Germinal center (tissue), 1 donor: Measurements from ENCODE around the gene RMND5B.
A peak's percentile ranks its signal among the peaks of the same experiment; 100 is the strongest.
"Not testable (repeated sequence)": the region's sequence is repeated elsewhere in the genome, so short reads cannot be mapped to it uniquely, and the experiment has no call there.

Experiments
- DNase-seq: peaks from one replicate; pipeline ENCODE4 v3.0.0; 2012; ENCODE audit warnings: mixed read lengths, low spot score

The RMND5B gene, protein sequence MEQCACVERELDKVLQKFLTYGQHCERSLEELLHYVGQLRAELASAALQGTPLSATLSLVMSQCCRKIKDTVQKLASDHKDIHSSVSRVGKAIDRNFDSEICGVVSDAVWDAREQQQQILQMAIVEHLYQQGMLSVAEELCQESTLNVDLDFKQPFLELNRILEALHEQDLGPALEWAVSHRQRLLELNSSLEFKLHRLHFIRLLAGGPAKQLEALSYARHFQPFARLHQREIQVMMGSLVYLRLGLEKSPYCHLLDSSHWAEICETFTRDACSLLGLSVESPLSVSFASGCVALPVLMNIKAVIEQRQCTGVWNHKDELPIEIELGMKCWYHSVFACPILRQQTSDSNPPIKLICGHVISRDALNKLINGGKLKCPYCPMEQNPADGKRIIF

DNA sequence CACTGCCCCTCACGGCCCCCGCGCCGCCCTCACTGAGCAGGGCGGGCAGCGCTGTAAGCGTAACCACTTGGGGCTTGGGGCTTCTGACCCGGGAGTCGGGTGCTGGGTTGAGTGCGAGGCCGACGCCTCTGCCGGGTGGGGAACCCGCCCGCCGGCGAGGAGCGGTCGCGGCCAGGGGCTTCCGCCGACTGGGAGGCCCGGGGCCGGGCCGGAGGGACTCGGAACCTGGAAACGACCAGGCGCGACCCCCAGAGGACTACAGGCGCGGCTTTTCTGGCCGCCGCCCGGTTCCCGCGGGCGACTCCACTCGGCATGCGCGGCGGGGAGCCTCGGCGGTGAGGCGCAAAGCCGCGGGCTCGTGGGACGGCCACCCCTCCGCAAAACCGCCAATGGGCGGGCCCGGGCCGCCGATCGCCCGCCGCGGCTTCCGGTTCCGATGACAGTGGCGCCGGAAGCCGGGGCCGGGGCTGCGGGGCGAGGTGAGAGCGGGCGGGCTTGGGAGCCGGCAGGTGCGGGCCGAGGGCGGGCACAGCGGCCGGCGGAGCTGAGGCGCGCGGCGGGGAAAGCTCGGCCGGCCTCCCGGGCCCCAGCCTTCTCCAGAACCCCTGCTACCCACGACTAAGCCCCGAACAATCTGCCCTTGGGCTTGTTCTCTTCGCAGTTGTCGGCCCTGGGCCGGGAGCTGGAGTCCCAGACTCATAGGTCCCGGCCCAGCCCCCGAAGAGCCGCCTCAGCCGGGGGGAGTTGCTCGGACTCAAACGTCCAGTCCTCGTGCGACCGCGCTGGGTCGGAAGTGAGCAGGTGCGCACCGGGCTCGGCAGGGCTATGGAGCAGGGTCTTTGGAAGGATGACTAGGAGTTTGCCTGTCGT is at the start of gene RMND5B:
RMND5B (plus strand) TSS at position 439 of the 870 bp plus-strand sequence. CDS start 7,106 bp downstream, outside the sequence.
- peak; percentile 91 for DNase-seq

DNA sequence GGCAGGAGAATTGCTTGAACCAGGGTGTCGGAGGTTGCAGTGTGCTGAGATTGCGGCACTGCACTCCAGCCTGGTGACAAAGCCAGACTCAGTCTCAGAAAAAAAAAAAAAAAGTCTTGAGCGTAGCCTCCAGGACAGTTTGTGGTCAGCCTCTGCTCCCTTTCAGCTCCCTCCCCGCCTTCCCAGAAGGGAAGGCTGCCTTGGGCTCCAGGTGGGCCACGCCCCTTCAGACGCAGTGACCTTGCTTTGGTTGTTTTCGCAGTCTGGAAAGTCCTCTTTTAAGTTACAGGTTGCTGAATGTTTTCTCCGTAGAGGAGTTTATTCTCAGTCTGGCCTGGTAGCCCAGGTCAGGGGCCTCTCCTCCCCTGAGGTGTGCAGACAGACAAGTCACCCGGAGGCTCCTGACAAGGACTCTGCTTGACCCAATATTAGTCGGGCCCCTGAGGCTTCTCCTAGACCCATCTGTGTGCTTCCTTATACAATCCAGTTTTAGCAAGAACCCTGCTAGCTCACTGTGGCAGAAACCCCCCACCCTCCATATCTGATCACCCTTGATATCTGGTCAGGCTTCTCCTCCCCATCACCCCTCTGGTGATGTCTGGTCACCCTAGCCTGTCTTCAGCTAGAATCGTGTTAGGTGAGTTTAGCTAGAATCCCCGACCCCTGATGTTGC is 49.1 kb upstream of the RMND5B start:
- no peak for DNase-seq

DNA sequence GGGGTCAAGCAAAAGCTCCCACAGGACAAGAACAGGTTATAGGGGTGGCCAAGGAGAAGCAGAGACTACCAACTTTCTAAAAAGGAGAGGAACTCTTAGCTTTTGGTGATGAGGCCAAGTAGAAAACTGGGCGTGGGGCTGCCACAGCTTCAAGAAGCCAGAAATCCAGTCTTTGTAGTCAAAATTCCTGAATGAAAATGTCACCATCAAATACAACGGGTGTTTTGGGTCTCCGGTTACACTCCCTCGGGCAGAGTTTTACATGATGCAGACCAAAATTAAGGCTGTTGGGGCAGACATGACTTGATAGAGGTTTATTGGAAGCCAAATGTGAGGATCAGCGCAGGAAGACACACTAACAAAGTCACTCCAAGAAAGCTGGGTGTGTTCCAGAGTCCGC is 46.9 kb upstream of the RMND5B start:
- DNase-seq: no peak

DNA sequence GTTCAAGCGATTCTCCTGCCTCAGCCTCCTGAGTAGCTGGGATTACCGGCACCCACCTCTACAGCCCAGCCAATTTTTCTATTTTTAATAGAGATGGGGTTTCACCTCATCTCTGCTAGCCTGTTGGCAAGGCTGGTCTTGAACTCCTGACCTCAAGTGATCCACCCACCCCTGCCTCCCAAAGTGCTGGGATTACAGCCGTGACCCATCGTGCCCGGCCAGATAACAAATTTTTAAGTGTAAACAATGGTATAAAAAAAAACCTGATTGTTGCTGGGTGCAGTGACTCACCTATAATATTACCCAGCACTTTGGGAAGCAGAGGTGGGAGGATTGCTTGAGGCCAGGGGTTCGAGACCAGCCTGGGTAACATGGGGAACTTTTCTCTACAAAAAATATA is 45.5 kb upstream of the RMND5B start:
- no peak for DNase-seq

DNA sequence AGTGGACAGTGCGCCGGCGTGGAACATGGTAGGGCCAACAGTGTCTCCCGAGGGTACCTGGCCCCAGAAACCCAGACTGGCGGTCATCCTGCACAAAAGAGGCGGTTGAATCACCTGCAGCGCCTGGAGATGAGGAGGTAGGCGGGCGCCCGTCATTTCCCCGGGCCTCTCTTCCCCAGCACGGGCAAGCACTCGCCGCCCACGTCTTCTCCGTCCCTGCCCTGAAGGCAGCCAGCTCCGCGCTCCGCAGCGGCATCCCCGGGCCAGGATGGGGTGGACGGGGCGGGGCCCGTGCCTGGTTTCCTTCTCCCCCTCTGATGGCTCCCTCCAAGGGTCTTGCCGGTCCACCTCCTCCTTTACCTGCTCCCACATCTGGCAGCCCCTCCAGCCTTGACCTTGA is 44.5 kb upstream of the RMND5B start:
- no peak for DNase-seq

DNA sequence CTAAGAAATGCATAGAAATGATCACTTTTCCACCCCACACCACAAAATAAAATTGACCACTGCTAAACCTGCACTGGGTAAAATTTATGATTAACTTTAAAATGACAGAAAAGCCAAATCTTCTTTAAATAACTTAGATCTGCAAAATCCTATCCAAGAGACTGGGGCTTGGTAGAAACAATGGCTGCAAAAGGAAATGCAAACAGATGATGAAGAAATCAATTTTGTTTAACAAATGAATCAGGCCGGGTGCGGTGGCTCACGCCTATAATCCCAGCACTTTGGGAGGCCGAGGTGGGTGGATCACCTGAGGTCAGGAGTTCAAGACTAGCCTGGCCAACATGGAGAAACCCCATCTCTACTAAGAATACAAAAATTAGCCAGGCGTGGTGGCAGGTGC is 43.6 kb upstream of the RMND5B start:
- not testable (repeated sequence) for DNase-seq

DNA sequence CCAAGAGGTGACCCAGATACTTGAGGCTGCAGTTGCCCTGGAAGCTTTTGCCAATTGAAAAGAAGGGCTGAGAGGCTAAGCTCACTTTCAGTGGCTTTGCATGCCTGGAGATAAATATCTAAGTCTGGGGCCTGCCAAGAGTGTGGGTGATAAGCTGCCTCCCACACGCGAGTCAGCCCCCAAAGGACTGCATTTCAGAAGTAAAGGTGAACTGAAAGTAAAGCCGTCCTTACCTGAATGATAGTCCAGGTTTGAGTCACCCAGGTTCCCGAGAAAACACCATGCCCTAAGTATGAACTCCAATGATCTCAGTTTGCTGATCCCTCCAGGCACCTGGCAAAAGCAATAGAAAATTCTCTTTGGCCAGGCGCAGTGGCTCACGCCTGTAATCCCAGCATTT is 40.0 kb upstream of the RMND5B start:
- DNase-seq: no peak

DNA sequence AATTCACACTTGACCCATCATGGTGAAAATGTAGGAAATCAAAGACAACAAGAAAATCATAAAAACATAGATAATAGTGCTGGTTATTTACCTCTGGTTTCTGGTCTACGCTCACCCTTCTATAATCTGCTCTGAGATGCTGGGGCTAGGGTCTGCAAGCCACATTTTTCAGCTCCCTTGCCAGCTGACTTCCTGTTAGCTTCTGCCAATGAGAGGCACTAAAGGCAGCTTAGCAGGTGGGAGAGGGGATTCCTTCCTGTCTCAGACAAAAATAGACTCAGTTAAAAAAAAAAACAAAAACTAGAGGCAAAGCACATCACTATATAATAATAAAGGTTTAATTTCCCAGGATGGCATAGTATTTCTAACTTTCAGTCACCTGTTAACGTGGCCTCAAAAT is 37.7 kb upstream of the RMND5B start:
- no peak for DNase-seq

DNA sequence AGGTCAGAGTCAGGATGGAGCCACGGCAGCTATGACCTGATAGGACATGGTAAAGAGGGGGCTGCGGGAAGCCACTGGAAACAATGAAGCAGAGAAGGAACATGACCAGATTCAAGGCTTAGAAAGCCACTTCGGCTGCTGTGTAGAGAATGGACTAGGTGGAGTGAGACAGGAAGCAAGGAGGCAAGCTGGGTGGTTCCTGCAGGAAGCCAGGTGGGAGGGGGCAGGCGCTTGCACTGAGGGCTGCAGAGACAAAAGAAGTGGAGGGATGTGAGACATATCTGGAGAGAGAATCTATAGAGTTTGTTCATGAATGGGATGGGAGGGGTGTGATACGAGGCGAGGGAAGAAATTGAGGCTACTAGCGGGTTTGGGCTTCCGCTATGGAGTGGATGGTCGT is 36.5 kb upstream of the RMND5B start:
- DNase-seq: no peak

DNA sequence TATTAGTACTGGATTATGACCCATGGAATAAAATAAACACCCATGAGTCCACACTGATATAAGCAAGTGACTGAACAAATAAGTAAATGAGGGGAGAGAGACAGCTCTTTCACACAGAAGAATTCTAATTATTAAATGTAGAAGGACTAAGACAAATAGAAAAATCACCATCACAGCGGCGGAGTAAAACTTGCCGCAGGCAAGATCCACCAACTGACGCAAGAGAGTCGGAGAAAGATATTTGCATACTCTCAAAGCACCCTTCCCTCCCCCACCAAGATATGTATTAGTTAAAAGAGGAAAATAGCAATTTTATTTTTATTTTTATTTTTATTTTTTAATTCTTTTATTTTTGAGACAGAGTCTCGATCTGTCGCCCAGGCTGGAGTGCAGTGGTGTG is 32.1 kb upstream of the RMND5B start:
- no peak for DNase-seq

DNA sequence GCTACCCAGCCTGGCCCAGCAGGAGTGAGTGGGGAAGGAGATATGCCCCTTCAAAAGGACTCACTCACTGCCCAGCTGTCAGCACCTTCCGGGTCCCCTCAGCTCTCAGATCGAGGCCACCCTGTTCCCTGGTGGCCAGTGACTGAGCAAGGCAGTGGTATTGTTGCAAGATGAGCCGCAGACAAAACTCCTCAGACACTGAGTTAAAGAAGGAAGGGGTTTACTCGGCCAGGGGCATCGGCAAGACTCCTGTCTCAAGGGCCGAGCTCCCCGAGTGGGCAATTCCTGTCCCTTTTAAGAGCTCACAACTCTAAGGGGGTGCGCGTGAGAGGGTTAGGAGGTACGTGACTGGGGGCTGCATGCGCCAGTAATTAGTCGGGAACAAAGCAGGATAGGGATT is 27.2 kb upstream of the RMND5B start:
- no peak for DNase-seq

DNA sequence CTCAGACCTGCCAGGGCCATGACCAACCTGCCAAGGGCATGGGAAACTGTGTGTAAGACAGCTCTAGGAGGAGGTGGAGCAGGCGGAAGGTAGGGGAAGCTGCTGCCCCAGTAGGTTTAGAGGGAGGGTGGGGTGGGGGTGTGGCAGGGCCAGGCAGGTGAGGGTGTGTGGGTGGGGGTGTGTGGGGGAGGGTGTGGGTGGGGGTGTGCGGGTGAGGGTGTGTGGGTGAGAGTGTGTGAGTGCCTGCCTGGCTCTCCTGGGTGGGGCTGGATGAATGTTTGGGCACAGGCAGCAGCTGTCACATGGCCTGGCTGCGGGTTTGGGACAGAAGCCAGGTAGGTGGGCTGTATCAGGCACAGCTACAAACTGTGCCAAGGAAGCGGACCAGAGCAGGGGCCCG is 26.3 kb upstream of the RMND5B start:
- no peak for DNase-seq

DNA sequence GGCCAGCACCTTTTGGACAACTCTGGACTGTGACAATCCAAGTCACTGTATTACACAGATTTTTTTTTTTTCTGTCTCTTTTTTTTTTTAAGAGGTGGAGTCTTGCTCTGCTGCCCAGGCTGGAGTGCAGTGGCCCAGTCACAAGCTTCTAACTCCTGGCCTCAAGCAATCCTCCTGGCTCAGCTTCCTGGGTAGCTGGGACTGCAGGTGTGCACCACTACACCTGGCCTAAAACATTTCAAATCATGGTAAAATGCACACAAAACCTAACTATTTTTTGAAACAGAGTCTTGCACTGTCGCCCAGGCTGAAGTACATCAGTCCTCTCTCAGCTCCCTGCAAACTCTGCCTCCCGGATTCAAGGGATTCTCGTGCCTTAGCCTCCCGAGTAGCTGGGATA is 24.7 kb upstream of the RMND5B start:
- no peak for DNase-seq

DNA sequence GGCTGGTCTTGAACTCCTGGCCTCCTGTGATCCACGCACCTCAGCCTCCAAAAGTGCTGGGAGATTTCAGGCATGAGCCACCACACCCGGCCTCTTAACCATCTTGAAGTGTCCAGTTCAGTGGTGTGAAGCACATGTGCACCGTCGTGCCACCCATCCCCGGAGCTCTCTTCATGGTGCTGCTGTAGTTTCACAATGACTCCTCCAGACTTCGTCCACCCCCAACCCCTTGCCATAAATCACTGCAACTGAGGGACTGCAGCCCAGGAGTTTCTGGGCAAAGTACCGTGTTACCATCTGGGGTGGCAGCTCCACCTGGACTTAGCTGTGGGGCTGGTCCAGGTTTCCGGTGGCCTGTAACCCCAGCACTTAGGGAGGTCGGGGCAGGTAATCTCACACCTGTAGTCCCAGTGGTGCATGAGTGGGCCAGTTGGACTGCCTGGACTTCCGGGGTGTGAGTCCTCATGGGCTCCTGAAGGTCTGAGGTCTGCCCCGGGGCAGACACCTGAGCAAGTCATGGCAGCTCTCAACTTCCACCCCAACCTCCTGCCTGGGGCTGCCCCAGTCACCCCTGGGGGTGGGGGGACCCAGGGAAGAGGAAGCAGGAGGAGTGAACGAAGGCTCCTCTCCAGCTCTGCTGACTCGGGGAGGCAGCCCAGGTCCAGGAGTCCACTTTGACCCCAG is 24.1 kb upstream of the RMND5B start:
- DNase-seq: no peak

DNA sequence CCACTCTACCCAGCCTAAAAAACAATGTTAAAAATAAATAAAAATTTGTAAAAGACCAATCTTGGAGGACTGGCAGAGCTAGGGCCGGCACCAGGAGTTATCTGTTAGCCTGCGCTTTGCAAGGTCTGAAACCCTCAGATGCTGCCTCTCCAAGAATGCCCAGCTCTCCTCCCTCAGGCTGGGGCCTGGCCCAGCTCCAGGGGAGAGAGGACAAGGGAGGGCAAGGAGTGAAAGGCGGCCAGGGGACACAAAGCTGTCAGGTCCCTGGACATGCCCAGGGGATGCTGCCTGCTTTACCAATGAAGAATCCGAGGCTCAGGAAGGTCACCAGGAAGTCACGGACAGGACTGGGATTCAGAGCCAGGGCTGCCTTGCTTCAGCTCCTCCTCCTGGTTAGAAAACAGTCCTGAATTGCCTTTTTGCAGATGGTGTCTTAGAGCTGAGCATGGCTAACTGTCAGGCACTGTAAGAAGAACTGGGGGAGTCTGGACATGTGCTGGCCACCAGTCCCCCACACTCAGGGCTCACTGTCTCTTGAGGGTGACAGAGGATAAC is 23.0 kb upstream of the RMND5B start:
- DNase-seq: no peak

DNA sequence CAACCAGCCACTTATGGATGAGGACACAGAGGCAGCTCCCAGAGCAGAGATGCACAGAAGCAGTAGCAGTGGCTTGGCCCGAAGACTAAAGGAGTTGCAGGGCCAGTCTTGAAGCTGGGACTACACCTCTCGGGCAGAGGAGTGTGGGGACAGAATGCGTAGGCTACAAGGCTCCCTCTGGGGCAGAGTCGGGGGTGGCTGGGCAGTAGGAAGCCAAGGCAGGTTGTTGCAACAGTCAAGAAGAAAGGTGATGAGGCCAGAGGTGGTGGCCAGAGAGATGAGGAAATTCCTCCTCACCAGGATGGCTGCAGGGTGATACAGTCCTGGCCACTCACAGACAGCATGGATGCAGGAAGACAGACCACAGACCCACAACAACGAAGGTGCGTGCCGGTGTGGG is 22.4 kb upstream of the RMND5B start:
- no peak for DNase-seq

DNA sequence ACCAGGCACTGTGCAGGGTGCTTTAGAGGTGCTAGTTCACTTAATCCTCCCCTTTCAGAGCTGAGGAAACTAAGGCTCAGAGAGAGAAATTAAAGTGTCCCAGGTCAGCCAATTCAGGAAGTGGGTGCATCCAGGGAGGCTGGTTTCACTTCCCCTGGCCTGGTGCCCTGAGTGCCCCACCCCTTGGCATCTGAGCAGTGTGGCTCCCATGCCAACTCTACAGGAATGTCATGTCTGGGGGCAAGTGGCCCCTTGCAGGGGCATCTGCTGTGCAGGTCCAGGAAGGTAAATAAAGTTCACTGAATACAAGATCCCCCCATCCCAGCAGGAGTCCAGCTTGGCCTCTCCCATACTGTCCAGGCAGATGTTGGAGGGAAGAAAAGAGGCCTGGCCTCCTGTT is 21.8 kb upstream of the RMND5B start:
- DNase-seq: peak; percentile 45

DNA sequence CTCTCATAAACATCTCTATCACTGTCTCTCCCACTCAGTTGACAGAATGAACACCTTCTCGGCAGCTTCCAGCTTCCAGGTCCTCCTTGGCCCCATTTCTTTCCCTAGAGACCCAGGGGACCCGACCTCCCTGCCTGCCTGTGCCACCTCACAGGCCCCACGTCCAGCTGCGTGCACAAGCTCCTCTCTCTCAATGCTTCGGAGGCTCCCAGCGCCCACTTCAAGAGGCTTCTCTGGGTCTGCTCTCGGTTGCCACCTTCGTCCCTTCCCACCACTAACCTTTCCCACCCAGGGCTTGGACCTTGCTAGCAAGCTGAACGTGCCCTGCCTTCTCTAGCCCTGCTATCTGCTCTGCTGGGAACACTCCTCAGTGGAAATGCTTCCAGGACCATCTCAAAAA is 20.3 kb upstream of the RMND5B start:
- no peak for DNase-seq

DNA sequence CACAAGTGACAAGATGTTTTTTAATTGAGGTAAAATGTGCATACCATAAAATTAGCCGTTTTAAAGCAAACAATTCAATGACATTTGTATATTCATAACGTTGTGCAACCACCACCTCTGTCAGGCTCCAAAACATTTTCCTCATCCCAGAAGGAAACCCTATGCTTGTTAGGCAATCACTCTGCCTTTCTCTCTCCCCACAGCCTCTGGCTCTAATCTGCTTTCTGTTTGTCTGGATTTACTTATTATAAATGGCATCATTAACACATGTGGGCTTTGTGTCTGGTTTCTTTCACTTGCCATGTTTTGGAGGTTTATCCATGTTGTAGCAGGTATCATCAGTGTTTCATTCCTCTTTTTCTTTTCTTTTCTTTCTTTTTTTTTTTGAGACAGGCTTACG is 18.9 kb upstream of the RMND5B start:
- no peak for DNase-seq

DNA sequence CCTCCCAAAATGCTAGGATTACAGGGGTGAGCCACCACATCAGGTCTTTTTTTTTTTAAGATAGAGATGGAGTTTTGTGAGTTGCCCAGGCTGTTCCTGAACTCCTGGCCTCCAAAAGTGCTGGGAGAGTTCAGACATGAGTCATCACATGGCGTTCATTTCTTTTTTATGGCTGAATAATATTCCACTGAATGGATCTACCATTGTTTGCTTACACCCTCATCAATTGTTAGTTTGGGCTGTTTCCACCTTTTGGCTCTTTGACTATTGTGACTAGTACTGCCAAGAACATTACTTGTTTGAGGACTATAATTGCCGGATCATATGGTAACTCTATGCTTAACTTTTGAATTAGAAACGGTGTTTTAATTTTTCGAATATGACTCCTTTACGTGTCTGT is 18.3 kb upstream of the RMND5B start:
- no peak for DNase-seq

DNA sequence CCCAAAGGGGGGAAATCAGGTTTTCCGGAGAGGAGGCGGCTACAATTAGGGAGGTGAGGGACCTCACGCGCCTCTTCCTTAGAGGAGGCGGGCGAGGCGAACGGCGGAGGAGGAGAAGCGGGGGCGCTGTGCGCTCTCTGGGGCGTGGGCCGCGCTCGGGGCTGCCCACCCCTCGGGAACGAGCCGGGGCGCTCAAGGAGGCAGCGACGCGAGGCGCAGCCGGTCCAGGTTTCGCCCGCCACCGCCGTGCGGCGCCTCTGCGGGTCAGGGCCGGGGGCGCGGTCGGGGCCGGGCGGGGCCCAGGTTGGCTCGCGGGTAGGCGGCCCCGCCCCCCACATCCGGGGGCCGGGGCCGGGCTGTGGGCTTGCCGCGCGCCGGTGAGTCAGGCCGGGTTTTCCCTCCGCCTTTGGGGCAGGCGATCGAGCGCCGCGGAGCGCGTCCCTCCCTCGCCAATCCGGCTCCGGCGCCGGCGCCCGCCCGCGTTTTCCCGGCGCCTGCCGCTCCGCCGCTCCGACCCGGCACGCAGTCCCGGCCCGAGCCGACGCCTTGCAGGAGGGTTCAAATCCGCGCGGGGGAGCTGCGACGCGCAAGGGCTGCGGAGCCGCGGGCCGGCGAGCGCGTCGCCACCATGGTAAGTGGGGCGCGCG is 17.6 kb upstream of the RMND5B start, which contains the start of gene N4BP3:
N4BP3 (plus strand) TSS at position 392 of the 647 bp plus-strand sequence. CDS start 6,052 bp downstream, outside the sequence.
- DNase-seq: peak; percentile 87
